HTERT RPE-1 (cell line): ENCODE data around the gene GPN2.
"Not testable (repeated sequence)": the region's sequence is repeated elsewhere in the genome, so short reads cannot be mapped to it uniquely, and the experiment has no call there.

Experiments used
- in situ Hi-C: fragments of 300-500 bp; cut with MboI; formaldehyde crosslinking; loops from 4 replicates; pipeline ENCODE4 v1.14.3; 2020; ENCODE audit warnings: low sequenced_read_pairs

Gene GPN2

GRCh38 chr1:26907071-26907917 lies 17.2 kb upstream of the GPN2 start:
- in situ Hi-C loops, result no loop called here

GRCh38 chr1:26900815-26901511 lies 10.9 kb upstream of the GPN2 start:
- in situ Hi-C loops, result no loop called here

DNA sequence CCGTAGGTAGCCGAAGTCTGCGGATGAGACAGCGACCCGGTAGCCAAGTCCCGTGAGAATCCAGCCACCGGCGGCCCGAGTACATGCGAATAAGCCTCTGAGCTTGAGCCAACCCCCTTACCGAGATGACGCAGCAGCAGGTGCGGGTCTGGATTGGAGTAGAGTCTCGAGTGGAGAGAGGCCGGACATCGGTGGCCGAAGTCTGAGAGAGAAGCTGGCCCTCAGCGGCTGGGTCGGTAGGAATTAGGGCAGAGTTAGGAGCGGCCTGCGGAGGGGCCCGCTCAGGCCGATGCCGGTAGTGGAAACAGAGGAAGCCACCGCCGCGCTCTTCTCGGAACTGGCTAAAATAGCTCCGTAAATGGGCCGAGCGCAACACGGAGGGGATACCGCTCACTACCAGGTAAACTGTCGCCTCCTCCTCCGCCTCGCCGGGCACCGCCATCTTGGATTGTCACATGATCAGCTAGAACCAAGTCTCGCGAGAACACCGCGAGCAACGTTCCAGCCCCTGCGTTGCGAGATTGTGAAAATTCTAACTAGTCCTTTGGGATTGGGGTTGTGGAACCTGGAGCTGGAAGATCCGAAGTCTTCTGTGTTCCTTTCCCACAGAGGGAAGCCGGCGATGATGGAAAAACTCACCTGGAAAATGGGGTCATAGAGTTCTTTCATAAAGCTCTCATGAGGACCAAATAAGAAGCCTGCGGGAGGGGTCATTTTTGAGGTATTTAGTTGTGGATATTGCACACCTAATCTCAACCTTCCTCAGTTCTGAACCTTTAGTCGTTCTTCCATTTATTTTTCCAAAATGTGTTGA lies 10.1 kb upstream of the GPN2 start, which contains the start of gene GPATCH3:
TSS of gene GPATCH3 (minus strand) at position 467 of the 814 bp plus-strand sequence. CDS start at position 442, 25 bp downstream.
- in situ Hi-C loops, result no loop called here

DNA sequence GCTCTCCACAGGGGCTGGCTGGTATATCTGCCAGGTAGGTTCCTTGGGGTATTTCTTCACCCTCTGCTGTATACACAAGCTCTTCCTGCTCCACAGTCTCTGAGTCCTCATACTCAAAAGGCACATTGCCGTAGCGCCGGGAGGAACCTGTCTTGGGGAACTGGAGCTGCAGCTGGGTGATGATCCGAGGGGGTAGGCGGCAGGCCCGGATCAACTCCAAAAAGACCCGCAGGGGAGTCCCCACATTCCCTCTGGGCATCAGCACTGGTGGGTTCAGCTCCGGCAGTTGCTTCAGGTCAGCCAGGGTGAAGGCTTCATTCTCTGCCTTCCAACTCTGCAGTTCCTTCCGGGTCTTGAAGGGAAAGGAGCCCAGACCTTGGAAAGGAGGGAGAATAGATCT lies 7.3 kb upstream of the GPN2 start:
- in situ Hi-C loops, result no loop called here

DNA sequence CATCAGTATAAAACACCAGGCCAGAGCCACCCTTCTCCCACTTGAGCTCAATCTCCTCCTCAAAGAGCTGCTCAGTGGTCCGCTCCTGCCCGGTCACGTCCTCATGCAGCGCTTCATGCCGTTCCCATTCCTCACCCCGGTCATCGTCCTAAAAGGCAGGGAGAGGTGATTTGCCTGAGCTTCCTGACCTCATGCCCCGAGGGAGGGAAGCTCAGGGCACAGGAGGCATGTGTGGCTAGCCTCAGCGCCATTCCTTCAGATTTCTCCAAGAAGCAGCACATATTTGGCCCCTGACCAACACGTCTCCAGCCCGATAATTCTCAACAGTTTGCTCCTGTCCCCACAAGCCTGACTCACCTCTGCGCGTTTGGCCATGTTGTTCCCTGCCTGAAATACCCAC lies 4.2 kb upstream of the GPN2 start:
- in situ Hi-C loops, result no loop called here

- in situ Hi-C loops, result no loop called here
Measured at GRCh38 chr1:26890467-26890796, 349 bp upstream of the GPN2 start.

DNA sequence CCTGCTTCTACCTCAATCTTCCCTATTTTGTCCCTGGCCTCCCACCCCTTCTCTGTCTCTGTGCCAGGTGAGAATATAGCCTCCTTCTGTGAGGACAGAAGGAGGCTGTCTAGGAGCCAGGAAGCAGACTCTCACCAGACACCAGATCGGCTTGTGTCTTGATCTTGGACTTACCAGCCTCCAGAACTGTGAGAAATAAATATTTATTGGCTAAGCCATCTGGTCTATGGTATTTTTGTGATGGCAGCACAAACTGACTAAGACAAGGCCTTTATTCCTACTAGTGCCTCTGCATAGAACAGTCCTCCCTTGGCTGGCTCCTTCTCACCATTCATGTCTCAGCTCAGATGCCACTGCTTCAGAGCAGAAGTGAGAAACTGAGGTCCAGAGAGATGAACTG lies 1.9 kb downstream of the GPN2 start:
- in situ Hi-C loops, result no loop called here

DNA sequence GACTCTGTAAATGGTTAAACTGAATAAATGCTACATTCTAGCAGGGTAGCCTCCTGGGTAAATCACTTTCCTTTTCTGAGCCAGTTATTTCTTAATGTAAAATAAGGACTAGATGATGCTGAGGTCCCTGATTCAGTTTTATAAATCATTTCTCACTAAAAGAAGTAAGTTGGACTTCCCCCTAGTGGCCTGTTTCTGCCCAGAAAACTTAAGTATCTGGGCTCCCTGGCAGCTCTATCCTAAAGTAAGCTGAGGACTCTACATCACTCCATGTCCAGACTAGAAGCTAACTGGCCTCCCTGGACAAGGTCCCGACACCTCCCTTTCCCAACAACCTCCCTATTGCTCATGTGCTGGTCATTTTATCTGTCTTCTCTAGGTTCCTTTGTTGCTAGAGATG lies 3.0 kb downstream of the GPN2 start:
- in situ Hi-C loops, result no loop called here

- in situ Hi-C loops, result no loop called here
Measured at GRCh38 chr1:26882696-26883463, 7.2 kb downstream of the GPN2 start.

DNA sequence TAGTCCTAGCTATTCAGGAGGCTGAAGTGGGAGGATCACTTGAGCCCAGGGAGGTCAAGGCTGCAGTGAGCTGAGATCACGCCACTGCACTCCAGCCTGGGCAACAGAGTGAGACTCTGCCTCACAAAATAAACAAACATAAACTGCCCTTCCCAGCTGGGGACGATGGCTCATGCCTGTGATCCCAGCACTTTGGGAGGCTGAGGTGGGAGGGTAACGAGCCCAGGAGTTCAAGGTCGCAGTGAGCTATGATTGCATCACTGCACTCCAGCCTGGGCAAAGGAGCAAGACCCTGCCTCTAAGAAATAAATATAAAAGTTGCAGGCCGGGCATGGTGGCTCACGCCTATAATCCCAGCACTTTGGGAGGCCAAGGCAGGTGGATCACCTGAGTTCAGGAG lies 8.5 kb downstream of the GPN2 start:
- in situ Hi-C loops, result not testable (repeated sequence)

DNA sequence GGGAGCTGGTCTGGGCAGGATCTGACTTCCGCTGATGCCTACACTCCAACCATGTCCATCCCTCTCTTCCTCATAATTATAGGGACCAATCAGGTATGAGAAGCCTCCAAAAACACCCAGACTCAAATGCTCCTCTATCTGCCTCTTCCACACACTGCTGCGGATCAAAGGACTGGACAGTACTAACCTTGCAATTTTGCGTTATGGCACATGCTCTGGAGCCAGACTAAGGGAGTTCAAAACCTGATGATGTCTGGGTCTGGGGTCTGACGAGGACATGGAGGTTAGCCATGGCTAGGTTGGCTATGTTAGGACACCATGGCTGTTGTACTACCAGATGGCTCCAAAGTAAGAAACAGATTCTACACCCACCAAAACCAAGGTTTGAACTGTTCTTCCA lies 10.3 kb downstream of the GPN2 start:
- in situ Hi-C loops, result no loop called here

- in situ Hi-C loops, result no loop called here
Measured at GRCh38 chr1:26877326-26877725, 12.8 kb downstream of the GPN2 start.

- in situ Hi-C loops, result no loop called here
Measured at GRCh38 chr1:26874896-26875295, 15.2 kb downstream of the GPN2 start.

GRCh38 chr1:26873097-26873496 lies 17.0 kb downstream of the GPN2 start:
- in situ Hi-C loops, result not testable (repeated sequence)

GRCh38 chr1:26864610-26865480 lies 25.2 kb downstream of the GPN2 start:
- in situ Hi-C loops, result no loop called here

DNA sequence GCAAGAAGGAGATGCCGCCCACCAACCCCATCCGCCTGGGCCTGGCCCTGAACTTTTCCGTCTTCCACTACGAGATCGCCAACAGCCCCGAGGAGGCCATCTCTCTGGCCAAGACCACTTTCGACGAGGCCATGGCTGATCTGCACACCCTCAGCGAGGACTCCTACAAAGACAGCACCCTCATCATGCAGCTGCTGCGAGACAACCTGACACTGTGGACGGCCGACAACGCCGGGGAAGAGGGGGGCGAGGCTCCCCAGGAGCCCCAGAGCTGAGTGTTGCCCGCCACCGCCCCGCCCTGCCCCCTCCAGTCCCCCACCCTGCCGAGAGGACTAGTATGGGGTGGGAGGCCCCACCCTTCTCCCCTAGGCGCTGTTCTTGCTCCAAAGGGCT lies 26.4 kb downstream of the GPN2 start:
- in situ Hi-C loops, result no loop called here

DNA sequence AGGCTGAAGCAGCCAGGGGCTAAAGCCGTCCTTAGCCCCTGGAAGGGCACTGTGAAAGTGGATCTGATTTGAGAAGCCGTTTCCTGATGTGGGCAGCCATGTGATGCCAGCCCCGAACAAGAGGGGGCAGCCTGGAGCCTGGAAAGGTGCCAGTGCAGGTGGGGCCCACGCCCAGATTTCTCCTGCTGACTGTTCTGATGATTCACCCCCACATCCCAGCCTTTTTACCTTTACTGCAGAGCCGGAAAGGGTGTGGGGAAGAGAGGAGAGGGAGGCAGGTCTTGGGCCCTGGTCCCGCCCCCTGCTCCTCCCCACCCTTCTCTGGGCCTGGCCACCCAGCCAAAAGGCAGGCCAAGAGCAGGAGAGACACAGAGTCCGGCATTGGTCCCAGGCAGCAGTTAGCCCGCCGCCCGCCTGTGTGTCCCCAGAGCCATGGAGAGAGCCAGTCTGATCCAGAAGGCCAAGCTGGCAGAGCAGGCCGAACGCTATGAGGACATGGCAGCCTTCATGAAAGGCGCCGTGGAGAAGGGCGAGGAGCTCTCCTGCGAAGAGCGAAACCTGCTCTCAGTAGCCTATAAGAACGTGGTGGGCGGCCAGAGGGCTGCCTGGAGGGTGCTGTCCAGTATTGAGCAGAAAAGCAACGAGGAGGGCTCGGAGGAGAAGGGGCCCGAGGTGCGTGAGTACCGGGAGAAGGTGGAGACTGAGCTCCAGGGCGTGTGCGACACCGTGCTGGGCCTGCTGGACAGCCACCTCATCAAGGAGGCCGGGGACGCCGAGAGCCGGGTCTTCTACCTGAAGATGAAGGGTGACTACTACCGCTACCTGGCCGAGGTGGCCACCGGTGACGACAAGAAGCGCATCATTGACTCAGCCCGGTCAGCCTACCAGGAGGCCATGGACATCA lies 27.1 kb downstream of the GPN2 start, which contains the start of gene SFN:
TSS of gene SFN (plus strand) at position 369 of the 904 bp plus-strand sequence. CDS start at position 433, 64 bp downstream.
- in situ Hi-C loops, result no loop called here

- in situ Hi-C loops, result no loop called here
Measured at GRCh38 chr1:26861889-26862378, 28.1 kb downstream of the GPN2 start.
